Prostate gland (tissue), 2 donors: ENCODE results near the gene ZSCAN10. TPM values are rescaled to one million over a fixed set of nuclear protein-coding genes. Genes with fewer than 3 reads are reported as not detected.
A peak's percentile ranks its signal among the peaks of the same experiment; 100 is the strongest.

Source experiments
- DNase-seq: peaks from one replicate; pipeline ENCODE4 v3.0.0-alpha.2; 2019; ENCODE audit warnings: low spot score
- H3K27ac ChIP-seq, 2 donors: fragments of 200-600 bp; sonication (generic); 2 replicates each; pipeline ENCODE4 v1.5.1; 2017 to 2019
- H3K27me3 ChIP-seq: fragments of 200-600 bp; sonication (generic); replicated peaks from 2 replicates; pipeline ENCODE4 v1.5.1; 2019; ENCODE audit not compliant: insufficient read depth
- H3K36me3 ChIP-seq, 2 donors: fragments of 200-600 bp; sonication (generic); 1 replicate in 1 of 2; 2 replicates in 1 of 2; pipeline versions ENCODE4 v1.5.1 to v1.8.1; 2017 to 2019
- H3K4me1 ChIP-seq: fragments of 200-600 bp; sonication (generic); replicated peaks from 2 replicates; pipeline ENCODE4 v1.5.1; 2019
- H3K4me3 ChIP-seq, 2 donors: fragments of 200-600 bp; sonication (generic); 2 replicates each; pipeline ENCODE4 v1.5.1; 2017 to 2019
- H3K9me3 ChIP-seq: fragments of 200-600 bp; sonication (generic); 2 replicates; pipeline ENCODE4 v1.5.1; 2017
- CTCF ChIP-seq, 4 experiments: fragments of 200-600 bp in 2 of 4; fragments of 450-650 bp in 2 of 4; sonication (generic) in 2 of 4; IDR thresholded peaks; 1 replicate in 3 of 4; 2 replicates in 1 of 4; pipeline ENCODE4 v1.5.1; 2016 to 2019; ENCODE audit warnings: antibody characterized with exemption in 4 of 4, mild to moderate bottlenecking in 2 of 4, moderate library complexity in 2 of 4
- POLR2A ChIP-seq: fragments of 450-650 bp; IDR thresholded peaks from one replicate; pipeline ENCODE4 v1.6.1; 2016; ENCODE audit warnings: antibody characterized with exemption, mild to moderate bottlenecking
- POLR2AphosphoS5 ChIP-seq: sonication (generic); formaldehyde crosslinking; IDR thresholded peaks from one replicate; pipeline ENCODE4 v1.6.1; 2017; ENCODE audit warnings: antibody characterized with exemption
- WGBS: methylation state at CpG from one replicate; pipeline ENCODE4 v1.1.5; 2018; 5-methylcytosine and 5-hydroxymethylcytosine counted together
- intact Hi-C: fragments of 100-400 bp; cut with DNase I; formaldehyde crosslinking; loops from one replicate; pipeline ENCODE4 v1.14.2; 2022
- total RNA-seq, 2 donors: library from RNA; depleted of rRNA; stranded (reverse); fragments of >200 nt; gene quantifications; one replicate each; pipeline ENCODE4 v1.1.0, GENCODE V29; 2016

The ZSCAN10 gene
- total RNA-seq, 2 donors from 2014 or later: 0.57 TPM; not detected in 1

- Histone ChIP-seq H3K27ac (no peak overlapping the region), H3K4me1 (no peaks in the 10 kb centered on the region), H3K9me3 (no peaks in the 10 kb centered on the region), H3K4me3 (no peak overlapping the region), H3K36me3 (no peaks in the 10 kb centered on the region), H3K27me3 (no peaks in the 10 kb centered on the region)
- intact Hi-C loops: no loop called here
- TF ChIP-seq CTCF (IDR thresholded peaks at IDR 0.05) (no peak), POLR2A (no peak), POLR2AphosphoS5 (no peak)
- WGBS: 88% methylated on average over 14 of the region's 14 CpGs
- DNase-seq: no peak
Observed at GRCh38 chr16:3138823-3139426, 39.8 kb upstream of the ZSCAN10 start.

GRCh38 chr16:3138342-3138741 lies 39.2 kb upstream of the ZSCAN10 start:
- no peaks in the 10 kb centered on the region for H3K27me3 ChIP-seq
- 86% methylated on average over 21 of the region's 21 CpGs for WGBS
- intact Hi-C loops: no loop called here

GRCh38 chr16:3137267-3137666 lies 38.2 kb upstream of the ZSCAN10 start:
- no peaks in the 10 kb centered on the region for H3K9me3 ChIP-seq
- H3K36me3 ChIP-seq: no peaks in the 10 kb centered on the region
- H3K4me1 ChIP-seq: no peaks in the 10 kb centered on the region
- no peak for DNase-seq
- H3K4me3 ChIP-seq: no peak overlapping the region
- no peaks in the 10 kb centered on the region for H3K27me3 ChIP-seq
- H3K27ac ChIP-seq: no peak overlapping the region
- WGBS: 91% methylated on average over 13 of the region's 13 CpGs
- TF ChIP-seq POLR2A: no peak
- no peak for TF ChIP-seq CTCF (IDR thresholded peaks at IDR 0.05)
- no peak for TF ChIP-seq POLR2AphosphoS5
- intact Hi-C loops: no loop called here

More at GRCh38 chr16:3138342-3138741, 39.2 kb upstream of the ZSCAN10 start:
- DNase-seq: no peak
- TF ChIP-seq CTCF (IDR thresholded peaks at IDR 0.05) (no peak), POLR2A (no peak), POLR2AphosphoS5 (no peak)
- H3K36me3 ChIP-seq: no peaks in the 10 kb centered on the region
- no peaks in the 10 kb centered on the region for H3K9me3 ChIP-seq
- H3K4me1 ChIP-seq: no peaks in the 10 kb centered on the region
- no peak overlapping the region for H3K27ac ChIP-seq
- no peak overlapping the region for H3K4me3 ChIP-seq

- H3K27ac ChIP-seq: peak overlapping the region; percentile 79 to 93
- peak overlapping the region; percentile 58 to 85 for H3K4me3 ChIP-seq
- no peaks in the 10 kb centered on the region for H3K36me3 ChIP-seq
- 1% methylated on average over 43 of the region's 43 CpGs for WGBS
- TF ChIP-seq CTCF (IDR thresholded peaks at IDR 0.05) (no peak), POLR2A (no peak), POLR2AphosphoS5 (no peak)
- intact Hi-C loops: no loop called here
- no peaks in the 10 kb centered on the region for H3K4me1 ChIP-seq
- H3K9me3 ChIP-seq: no peaks in the 10 kb centered on the region
- DNase-seq: no peak
- H3K27me3 ChIP-seq: no peaks in the 10 kb centered on the region
Observed at GRCh38 chr16:3135126-3135715, 36.1 kb upstream of the ZSCAN10 start.
